IMR-90 (cell line): ENCODE results near the gene ARX. TPM values are rescaled to one million over a fixed set of nuclear protein-coding genes. Genes with fewer than 3 reads are reported as not detected.

Experiments
- ATAC-seq: fragments of 200-7000 bp; cut with Tn5 transposase; 2 replicates; pipeline ENCODE4 v1.9.1; 2020; ENCODE audit warnings: low read depth, mild to moderate bottlenecking, moderate library complexity
- BruUV-seq: library from RNA; stranded (reverse); fragments of 400-500 nt; replicated peaks from 2 replicates; lab custom pipeline; 2021; lab: Mats Ljungman, UMichigan
- CTCF ChIA-PET: fragments of 300-600 bp; formaldehyde crosslinking; extraction: SDS; loops from one replicate; lab custom pipeline; 2021; ENCODE audit warnings: antibody characterized with exemption; lab: Yijun Ruan, JAX
- POLR2A ChIA-PET: fragments of 300-600 bp; sonication (Branson Sonifier 250); formaldehyde crosslinking; loops from one replicate; lab custom pipeline; 2022; ENCODE audit warnings: antibody characterized with exemption; ENCODE audit not compliant: unreplicated experiment; lab: Charles Lee
- DNase-seq: peaks from one replicate; pipeline ENCODE4 v3.0.0; 2013
- H2AFZ ChIP-seq: replicated peaks from 2 replicates; pipeline ENCODE3; 2013; ENCODE audit warnings: low read length, mild to moderate bottlenecking; ENCODE audit not compliant: poor library complexity
- H2AK5ac ChIP-seq: 2 replicates; pipeline ENCODE4 v1.6.1; 2013; ENCODE audit warnings: low read depth, low read length, inconsistent platforms
- H2AK9ac ChIP-seq: replicated peaks from 2 replicates; pipeline ENCODE3; 2013; ENCODE audit warnings: mild to moderate bottlenecking, low read depth, low read length, moderate library complexity; ENCODE audit not compliant: poor library complexity
- H2BK120ac ChIP-seq: 2 replicates; pipeline ENCODE4 v1.6.1; 2013; ENCODE audit warnings: low read depth, low read length, inconsistent platforms
- H2BK15ac ChIP-seq: 3 replicates; pipeline ENCODE4 v1.6.1; 2013; ENCODE audit warnings: low read depth, low read length, inconsistent platforms
- H2BK20ac ChIP-seq: 2 replicates; pipeline ENCODE4 v1.6.1; 2013; ENCODE audit warnings: low read depth, mild to moderate bottlenecking, inconsistent platforms, low read length, moderate library complexity
- H2BK5ac ChIP-seq: 2 replicates; pipeline ENCODE4 v1.6.1; 2013; ENCODE audit warnings: mild to moderate bottlenecking, low read depth, low read length, inconsistent platforms; ENCODE audit not compliant: poor library complexity, severe bottlenecking
- H3K14ac ChIP-seq: replicated peaks from 2 replicates; pipeline ENCODE4 v1.6.1; 2013; ENCODE audit warnings: low read depth, low read length, inconsistent platforms
- H3K18ac ChIP-seq: 2 replicates; pipeline ENCODE4 v1.6.1; 2013; ENCODE audit warnings: low read depth, low read length, control low read depth
- H3K23ac ChIP-seq: 2 replicates; pipeline ENCODE4 v1.6.1; 2013; ENCODE audit warnings: low read depth, low read length, inconsistent platforms
- H3K27ac ChIP-seq: 2 replicates; pipeline ENCODE4 v1.5.1; 2013; ENCODE audit warnings: mild to moderate bottlenecking, control low read depth, low read length; ENCODE audit not compliant: insufficient read depth
- H3K27me3 ChIP-seq: 2 replicates; pipeline ENCODE4 v1.6.1; 2013; ENCODE audit warnings: low read length; ENCODE audit not compliant: control insufficient read depth, insufficient read depth
- H3K36me3 ChIP-seq: 2 replicates; pipeline ENCODE4 v1.6.1; 2013; ENCODE audit warnings: low read length, mixed read lengths; ENCODE audit not compliant: control insufficient read depth, insufficient read depth
- H3K4ac ChIP-seq: 2 replicates; pipeline ENCODE4 v1.6.1; 2013; ENCODE audit warnings: low read depth, low read length, inconsistent platforms
- H3K4me1 ChIP-seq: 2 replicates; pipeline ENCODE4 v1.6.1; 2013; ENCODE audit warnings: low read length, mixed read lengths; ENCODE audit not compliant: control insufficient read depth, insufficient read depth
- H3K4me2 ChIP-seq: 2 replicates; pipeline ENCODE4 v1.6.1; 2013; ENCODE audit warnings: low read depth, mild to moderate bottlenecking, control low read depth, low read length, moderate library complexity
- H3K4me3 ChIP-seq: 2 replicates; pipeline ENCODE4 v1.5.1; 2013; ENCODE audit warnings: low read depth, mild to moderate bottlenecking, control low read depth, low read length, moderate library complexity; ENCODE audit not compliant: insufficient read depth
- H3K56ac ChIP-seq: 2 replicates; pipeline ENCODE4 v1.6.1; 2013; ENCODE audit warnings: low read length, inconsistent platforms; ENCODE audit not compliant: insufficient read depth; ENCODE audit errors: extremely low read depth
- H3K79me1 ChIP-seq, 2 experiments: 2 replicates each; pipeline ENCODE4 v1.6.1; 2013; ENCODE audit warnings: low read length in 2 of 2, inconsistent platforms in 1 of 2, low read depth in 1 of 2
- H3K9ac ChIP-seq: 2 replicates; pipeline ENCODE4 v1.6.1; 2013; ENCODE audit warnings: low read depth, low read length, control low read depth
- H3K9me1 ChIP-seq: 2 replicates; pipeline ENCODE4 v1.6.1; 2013; ENCODE audit warnings: low read length, inconsistent platforms; ENCODE audit not compliant: insufficient read depth
- H3K9me3 ChIP-seq: 2 replicates; pipeline ENCODE4 v1.6.1; 2013; ENCODE audit warnings: low read length; ENCODE audit not compliant: control insufficient read depth, insufficient read depth
- H4K20me1 ChIP-seq: 2 replicates; pipeline ENCODE4 v1.6.1; 2013; ENCODE audit warnings: low read length, inconsistent platforms; ENCODE audit not compliant: insufficient read depth
- H4K5ac ChIP-seq: 2 replicates; pipeline ENCODE4 v1.6.1; 2013; ENCODE audit warnings: mild to moderate bottlenecking, low read depth, low read length, control low read depth
- H4K8ac ChIP-seq, 2 experiments: 2 replicates each; pipeline ENCODE4 v1.6.1; 2013; ENCODE audit warnings: low read depth in 2 of 2, low read length in 2 of 2, control low read depth in 1 of 2, inconsistent platforms in 1 of 2
- H4K91ac ChIP-seq: 2 replicates; pipeline ENCODE4 v1.6.1; 2013; ENCODE audit warnings: low read depth, low read length, inconsistent platforms; ENCODE audit not compliant: insufficient read depth
- CHD1 ChIP-seq: IDR thresholded peaks from 2 replicates; pipeline ENCODE4 v1.6.1; 2012; ENCODE audit warnings: low read depth, low read length, improper control_type of control experiment
- WGBS, 2 experiments: methylation state at CpG; one replicate each; pipeline versions ENCODE4 v1.1.5 to v1.1.7; 2013; ENCODE audit warnings: missing lambda C conversion rate in 2 of 2; ENCODE audit not compliant: insufficient read length in 1 of 2; ENCODE audit errors: extremely low coverage in 2 of 2; 5-methylcytosine and 5-hydroxymethylcytosine counted together
- dilution Hi-C: fragments of 300-500 bp; cut with HindIII; formaldehyde crosslinking; loops from one replicate; pipeline ENCODE4 v1.14.3; 2018; ENCODE audit warnings: low sequenced_read_pairs; ENCODE audit not compliant: unreplicated experiment
- in situ Hi-C: fragments of 300-500 bp; cut with MboI; formaldehyde crosslinking; loops from 3 replicates; pipeline ENCODE4 v1.14.3; 2019; ENCODE audit warnings: low sequenced_read_pairs, inconsistent platforms, mixed read lengths
- intact Hi-C: fragments of 100-400 bp; cut with micrococcal nuclease; formaldehyde crosslinking; loops from 2 replicates; pipeline ENCODE4 v1.10.0; 2022
- polyA plus RNA-seq, 3 experiments: library from polyadenylated mRNA; depleted of rRNA; stranded (reverse); fragments of >200 nt; gene quantifications; 2 replicates each; pipeline ENCODE4 v1.2.3, GENCODE V29; 2012; ENCODE audit warnings: low replicate concordance in 1 of 3
- total RNA-seq: library from RNA; depleted of rRNA; stranded (reverse); fragments of >200 nt; gene quantifications from 2 replicates; pipeline ENCODE4 v1.2.3, GENCODE V29; 2012
- TF ChIP-seq, protein P1 (sequence below): conservative IDR thresholded peaks from 2 replicates; pipeline ENCODE4 v1.5.1; 2012; ENCODE audit warnings: mild to moderate bottlenecking, low read depth, low read length, improper control_type of control experiment

Gene ARX
- total and polyA plus RNA-seq, 2 of the 4 experiments (the other 2 are of a cell fraction) = not detected

DNA sequence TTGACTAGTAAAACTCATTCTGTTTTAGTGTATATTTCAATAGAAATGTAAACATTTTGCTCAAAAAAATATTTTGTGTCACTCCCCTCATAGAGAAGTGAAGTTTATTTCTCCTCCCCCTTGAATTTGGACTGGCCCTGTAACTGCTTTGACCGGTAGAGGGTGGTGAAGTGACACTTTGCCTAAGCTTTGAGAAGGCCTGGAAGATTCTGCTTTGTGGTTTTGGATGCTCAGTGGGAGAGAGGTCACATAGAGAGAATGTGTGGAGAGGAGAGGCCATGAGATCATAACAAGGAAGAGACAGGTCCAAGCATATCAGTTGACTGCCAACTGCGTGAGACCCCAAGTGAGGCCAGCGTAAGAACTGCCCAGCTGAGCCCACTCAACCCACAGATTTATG lies 19.1 kb upstream of the ARX start:
- no peak overlapping the region for H2BK5ac ChIP-seq
- no peaks in the 10 kb centered on the region for H3K27me3 ChIP-seq
- no peak overlapping the region for H4K8ac ChIP-seq
- BruUV-seq = no TSS peak
- POLR2A ChIA-PET = no interaction called here
- no peak for TF ChIP-seq CHD1
- TF ChIP-seq, protein P1, sequence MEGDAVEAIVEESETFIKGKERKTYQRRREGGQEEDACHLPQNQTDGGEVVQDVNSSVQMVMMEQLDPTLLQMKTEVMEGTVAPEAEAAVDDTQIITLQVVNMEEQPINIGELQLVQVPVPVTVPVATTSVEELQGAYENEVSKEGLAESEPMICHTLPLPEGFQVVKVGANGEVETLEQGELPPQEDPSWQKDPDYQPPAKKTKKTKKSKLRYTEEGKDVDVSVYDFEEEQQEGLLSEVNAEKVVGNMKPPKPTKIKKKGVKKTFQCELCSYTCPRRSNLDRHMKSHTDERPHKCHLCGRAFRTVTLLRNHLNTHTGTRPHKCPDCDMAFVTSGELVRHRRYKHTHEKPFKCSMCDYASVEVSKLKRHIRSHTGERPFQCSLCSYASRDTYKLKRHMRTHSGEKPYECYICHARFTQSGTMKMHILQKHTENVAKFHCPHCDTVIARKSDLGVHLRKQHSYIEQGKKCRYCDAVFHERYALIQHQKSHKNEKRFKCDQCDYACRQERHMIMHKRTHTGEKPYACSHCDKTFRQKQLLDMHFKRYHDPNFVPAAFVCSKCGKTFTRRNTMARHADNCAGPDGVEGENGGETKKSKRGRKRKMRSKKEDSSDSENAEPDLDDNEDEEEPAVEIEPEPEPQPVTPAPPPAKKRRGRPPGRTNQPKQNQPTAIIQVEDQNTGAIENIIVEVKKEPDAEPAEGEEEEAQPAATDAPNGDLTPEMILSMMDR = peak; percentile 14; the same call in 1 of the 2 replicates
- no peaks in the 10 kb centered on the region for H3K36me3 ChIP-seq
- H3K9me1 ChIP-seq = no peaks in the 10 kb centered on the region
- ATAC-seq (no peak), DNase-seq (no peak)
- H3K9me3 ChIP-seq = no peaks in the 10 kb centered on the region; the same call in 1 of the 2 replicates
- no peak overlapping the region for H2AK5ac ChIP-seq
- H3K9ac ChIP-seq = no peak overlapping the region
- no peaks in the 10 kb centered on the region for H4K20me1 ChIP-seq
- H3K23ac ChIP-seq = no peak overlapping the region
- no peak overlapping the region for H3K4me3 ChIP-seq
- no peak overlapping the region for H4K5ac ChIP-seq
- no peaks in the 10 kb centered on the region for H3K4me1 ChIP-seq
- H3K18ac ChIP-seq = no peak overlapping the region
- no peak overlapping the region for H3K14ac ChIP-seq
- intact Hi-C loops (loop anchor here (10.0 kb wide), 1 partner anchor 110 kb away; no protein-coding TSS in a partner anchor), dilution Hi-C loops (no loop called here), in situ Hi-C loops (no loop called here)
- CTCF ChIA-PET = no interaction called here
- H3K56ac ChIP-seq = no peak overlapping the region
- no peak overlapping the region for H2BK15ac ChIP-seq
- WGBS, 2 experiments = no CpG with 5 or more reads among the region's 3 CpGs
- no peak overlapping the region for H2AK9ac ChIP-seq
- no peak overlapping the region for H2AFZ ChIP-seq
- H3K4ac ChIP-seq = no peak overlapping the region
- no peak overlapping the region for H3K4me2 ChIP-seq
- H3K79me1 ChIP-seq = no peaks in the 10 kb centered on the region
- H3K27ac ChIP-seq = no peak overlapping the region
- H2BK20ac ChIP-seq = no peak overlapping the region
- no peak overlapping the region for H4K91ac ChIP-seq
- no peak overlapping the region for H2BK120ac ChIP-seq
